IMR-90 (cell line): ENCODE results near the gene GRIK3. TPM values are rescaled to one million over a fixed set of nuclear protein-coding genes. Genes with fewer than 3 reads are reported as not detected.

Experiments used
- ATAC-seq: fragments of 200-7000 bp; cut with Tn5 transposase; 2 replicates; pipeline ENCODE4 v1.9.1; 2020; ENCODE audit warnings: low read depth, mild to moderate bottlenecking, moderate library complexity
- BruUV-seq: library from RNA; stranded (reverse); fragments of 400-500 nt; replicated peaks from 2 replicates; lab custom pipeline; 2021; lab: Mats Ljungman, UMichigan
- CTCF ChIA-PET: fragments of 300-600 bp; formaldehyde crosslinking; extraction: SDS; loops from one replicate; lab custom pipeline; 2021; ENCODE audit warnings: antibody characterized with exemption; lab: Yijun Ruan, JAX
- POLR2A ChIA-PET: fragments of 300-600 bp; sonication (Branson Sonifier 250); formaldehyde crosslinking; loops from one replicate; lab custom pipeline; 2022; ENCODE audit warnings: antibody characterized with exemption; ENCODE audit not compliant: unreplicated experiment; lab: Charles Lee
- DNase-seq: peaks from one replicate; pipeline ENCODE4 v3.0.0; 2013
- H2AFZ ChIP-seq: replicated peaks from 2 replicates; pipeline ENCODE3; 2013; ENCODE audit warnings: low read length, mild to moderate bottlenecking; ENCODE audit not compliant: poor library complexity
- H2AK5ac ChIP-seq: 2 replicates; pipeline ENCODE4 v1.6.1; 2013; ENCODE audit warnings: low read depth, low read length, inconsistent platforms
- H2AK9ac ChIP-seq: replicated peaks from 2 replicates; pipeline ENCODE3; 2013; ENCODE audit warnings: mild to moderate bottlenecking, low read depth, low read length, moderate library complexity; ENCODE audit not compliant: poor library complexity
- H2BK120ac ChIP-seq: 2 replicates; pipeline ENCODE4 v1.6.1; 2013; ENCODE audit warnings: low read depth, low read length, inconsistent platforms
- H2BK15ac ChIP-seq: 3 replicates; pipeline ENCODE4 v1.6.1; 2013; ENCODE audit warnings: low read depth, low read length, inconsistent platforms
- H2BK20ac ChIP-seq: 2 replicates; pipeline ENCODE4 v1.6.1; 2013; ENCODE audit warnings: low read depth, mild to moderate bottlenecking, inconsistent platforms, low read length, moderate library complexity
- H2BK5ac ChIP-seq: 2 replicates; pipeline ENCODE4 v1.6.1; 2013; ENCODE audit warnings: mild to moderate bottlenecking, low read depth, low read length, inconsistent platforms; ENCODE audit not compliant: poor library complexity, severe bottlenecking
- H3K14ac ChIP-seq: replicated peaks from 2 replicates; pipeline ENCODE4 v1.6.1; 2013; ENCODE audit warnings: low read depth, low read length, inconsistent platforms
- H3K18ac ChIP-seq: 2 replicates; pipeline ENCODE4 v1.6.1; 2013; ENCODE audit warnings: low read depth, low read length, control low read depth
- H3K23ac ChIP-seq: 2 replicates; pipeline ENCODE4 v1.6.1; 2013; ENCODE audit warnings: low read depth, low read length, inconsistent platforms
- H3K27ac ChIP-seq: 2 replicates; pipeline ENCODE4 v1.5.1; 2013; ENCODE audit warnings: mild to moderate bottlenecking, control low read depth, low read length; ENCODE audit not compliant: insufficient read depth
- H3K27me3 ChIP-seq: 2 replicates; pipeline ENCODE4 v1.6.1; 2013; ENCODE audit warnings: low read length; ENCODE audit not compliant: control insufficient read depth, insufficient read depth
- H3K36me3 ChIP-seq: 2 replicates; pipeline ENCODE4 v1.6.1; 2013; ENCODE audit warnings: low read length, mixed read lengths; ENCODE audit not compliant: control insufficient read depth, insufficient read depth
- H3K4ac ChIP-seq: 2 replicates; pipeline ENCODE4 v1.6.1; 2013; ENCODE audit warnings: low read depth, low read length, inconsistent platforms
- H3K4me1 ChIP-seq: 2 replicates; pipeline ENCODE4 v1.6.1; 2013; ENCODE audit warnings: low read length, mixed read lengths; ENCODE audit not compliant: control insufficient read depth, insufficient read depth
- H3K4me2 ChIP-seq: 2 replicates; pipeline ENCODE4 v1.6.1; 2013; ENCODE audit warnings: low read depth, mild to moderate bottlenecking, control low read depth, low read length, moderate library complexity
- H3K4me3 ChIP-seq: 2 replicates; pipeline ENCODE4 v1.5.1; 2013; ENCODE audit warnings: low read depth, mild to moderate bottlenecking, control low read depth, low read length, moderate library complexity; ENCODE audit not compliant: insufficient read depth
- H3K56ac ChIP-seq: 2 replicates; pipeline ENCODE4 v1.6.1; 2013; ENCODE audit warnings: low read length, inconsistent platforms; ENCODE audit not compliant: insufficient read depth; ENCODE audit errors: extremely low read depth
- H3K79me1 ChIP-seq, 2 experiments: 2 replicates each; pipeline ENCODE4 v1.6.1; 2013; ENCODE audit warnings: low read length in 2 of 2, inconsistent platforms in 1 of 2, low read depth in 1 of 2
- H3K9ac ChIP-seq: 2 replicates; pipeline ENCODE4 v1.6.1; 2013; ENCODE audit warnings: low read depth, low read length, control low read depth
- H3K9me1 ChIP-seq: 2 replicates; pipeline ENCODE4 v1.6.1; 2013; ENCODE audit warnings: low read length, inconsistent platforms; ENCODE audit not compliant: insufficient read depth
- H3K9me3 ChIP-seq: 2 replicates; pipeline ENCODE4 v1.6.1; 2013; ENCODE audit warnings: low read length; ENCODE audit not compliant: control insufficient read depth, insufficient read depth
- H4K20me1 ChIP-seq: 2 replicates; pipeline ENCODE4 v1.6.1; 2013; ENCODE audit warnings: low read length, inconsistent platforms; ENCODE audit not compliant: insufficient read depth
- H4K5ac ChIP-seq: 2 replicates; pipeline ENCODE4 v1.6.1; 2013; ENCODE audit warnings: mild to moderate bottlenecking, low read depth, low read length, control low read depth
- H4K8ac ChIP-seq, 2 experiments: 2 replicates each; pipeline ENCODE4 v1.6.1; 2013; ENCODE audit warnings: low read depth in 2 of 2, low read length in 2 of 2, control low read depth in 1 of 2, inconsistent platforms in 1 of 2
- H4K91ac ChIP-seq: 2 replicates; pipeline ENCODE4 v1.6.1; 2013; ENCODE audit warnings: low read depth, low read length, inconsistent platforms; ENCODE audit not compliant: insufficient read depth
- BHLHE40 ChIP-seq: fragments of 150-350 bp; IDR thresholded peaks from 2 replicates; pipeline ENCODE4 v1.6.1; 2016; ENCODE audit warnings: mild to moderate bottlenecking, low read depth, low read length
- CEBPB ChIP-seq: IDR thresholded peaks from 2 replicates; pipeline ENCODE4 v1.6.1; 2012; ENCODE audit warnings: low read depth, low read length, improper control_type of control experiment
- CTCF ChIP-seq: conservative IDR thresholded peaks from 2 replicates; pipeline ENCODE4 v1.5.1; 2012; ENCODE audit warnings: mild to moderate bottlenecking, low read depth, low read length, improper control_type of control experiment
- FOS ChIP-seq: fragments of 150-350 bp; IDR thresholded peaks from 2 replicates; pipeline ENCODE4 v1.6.1; 2016; ENCODE audit warnings: low read depth, low read length
- MAZ ChIP-seq: IDR thresholded peaks from 2 replicates; pipeline ENCODE4 v1.6.1; 2012; ENCODE audit warnings: low read depth, mild to moderate bottlenecking, low read length, improper control_type of control experiment, moderate library complexity, borderline replicate concordance
- MXI1 ChIP-seq: IDR thresholded peaks from 2 replicates; pipeline ENCODE4 v1.6.1; 2012; ENCODE audit warnings: low read depth, mild to moderate bottlenecking, low read length, moderate library complexity, borderline replicate concordance
- NFE2L2 ChIP-seq: fragments of 150-350 bp; IDR thresholded peaks from 2 replicates; pipeline ENCODE4 v1.6.1; 2016; ENCODE audit warnings: low read depth, mild to moderate bottlenecking, low read length
- POLR2A ChIP-seq: IDR thresholded peaks from 2 replicates; pipeline ENCODE4 v1.6.1; 2012; ENCODE audit warnings: mild to moderate bottlenecking, low read depth, low read length
- RCOR1 ChIP-seq: IDR thresholded peaks from 2 replicates; pipeline ENCODE4 v1.6.1; 2012; ENCODE audit warnings: mild to moderate bottlenecking, low read length, improper control_type of control experiment; ENCODE audit not compliant: insufficient replicate concordance
- RFX5 ChIP-seq: IDR thresholded peaks from 2 replicates; pipeline ENCODE4 v1.8.0; 2012; ENCODE audit warnings: low read depth, mild to moderate bottlenecking, low read length, moderate library complexity
- SMC3 ChIP-seq: fragments of 150-350 bp; IDR thresholded peaks from 2 replicates; pipeline ENCODE4 v1.6.1; 2016; ENCODE audit warnings: low read depth, mild to moderate bottlenecking, antibody characterized with exemption, low read length, moderate library complexity
- WGBS, 2 experiments: methylation state at CpG; one replicate each; pipeline versions ENCODE4 v1.1.5 to v1.1.7; 2013; ENCODE audit warnings: missing lambda C conversion rate in 2 of 2; ENCODE audit not compliant: insufficient read length in 1 of 2; ENCODE audit errors: extremely low coverage in 2 of 2; 5-methylcytosine and 5-hydroxymethylcytosine counted together
- dilution Hi-C: fragments of 300-500 bp; cut with HindIII; formaldehyde crosslinking; loops from one replicate; pipeline ENCODE4 v1.14.3; 2018; ENCODE audit warnings: low sequenced_read_pairs; ENCODE audit not compliant: unreplicated experiment
- in situ Hi-C: fragments of 300-500 bp; cut with MboI; formaldehyde crosslinking; loops from 3 replicates; pipeline ENCODE4 v1.14.3; 2019; ENCODE audit warnings: low sequenced_read_pairs, inconsistent platforms, mixed read lengths
- intact Hi-C: fragments of 100-400 bp; cut with micrococcal nuclease; formaldehyde crosslinking; loops from 2 replicates; pipeline ENCODE4 v1.10.0; 2022
- polyA plus RNA-seq, 3 experiments: library from polyadenylated mRNA; depleted of rRNA; stranded (reverse); fragments of >200 nt; gene quantifications; 2 replicates each; pipeline ENCODE4 v1.2.3, GENCODE V29; 2012; ENCODE audit warnings: low replicate concordance in 1 of 3
- total RNA-seq: library from RNA; depleted of rRNA; stranded (reverse); fragments of >200 nt; gene quantifications from 2 replicates; pipeline ENCODE4 v1.2.3, GENCODE V29; 2012

Gene GRIK3
- total and polyA plus RNA-seq, 2 of the 4 experiments (the other 2 are of a cell fraction) = not detected

GRCh38 chr1:36803868-36804570 is 230.3 kb downstream of the GRIK3 start:
- intact Hi-C loops = no loop called here
- ATAC-seq (no peak), DNase-seq (no peak)
- Histone ChIP-seq H3K18ac (no peak overlapping the region), H3K36me3 (no peaks in the 10 kb centered on the region), H3K23ac (no peak overlapping the region), H3K27me3 (no peaks in the 10 kb centered on the region), H3K4me2 (no peak overlapping the region), H3K79me1 (no peaks in the 10 kb centered on the region), H2AFZ (no peak overlapping the region), H4K20me1 (no peaks in the 10 kb centered on the region), H2BK20ac (no peak overlapping the region), H2AK5ac (no peak overlapping the region), H4K91ac (no peak overlapping the region), H4K5ac (no peak overlapping the region), H3K4me3 (no peak overlapping the region), H3K4me1 (no peaks in the 10 kb centered on the region), H3K9ac (no peak overlapping the region), H3K9me1 (no peaks in the 10 kb centered on the region), H3K9me3 (no peaks in the 10 kb centered on the region), H3K27ac (no peak overlapping the region), H3K14ac (no peak overlapping the region), H2AK9ac (no peak overlapping the region), H2BK5ac (no peak overlapping the region), H2BK120ac (no peak overlapping the region), H3K56ac (no peak overlapping the region), H3K4ac (no peak overlapping the region), H4K8ac (no peak overlapping the region), H2BK15ac (no peak overlapping the region)
- in situ Hi-C loops = no loop called here
- no TSS peak for BruUV-seq
- ChIA-PET CTCF (interaction anchor here (0.8 kb wide), 1 partner anchor 21 kb away, joined by 3 read pairs; no protein-coding TSS in a partner anchor), POLR2A (no interaction called here)
- dilution Hi-C loops = no loop called here
- no peak for TF ChIP-seq NFE2L2
- no peak for TF ChIP-seq CEBPB
- no peak for TF ChIP-seq CTCF
- TF ChIP-seq RFX5 = no peak
- TF ChIP-seq RCOR1 = no peak
- no peak for TF ChIP-seq POLR2A
- no peak for TF ChIP-seq MXI1
- no peak for TF ChIP-seq FOS
- no peak for TF ChIP-seq SMC3
- no peak for TF ChIP-seq MAZ
- TF ChIP-seq BHLHE40 = no peak
- WGBS, 2 experiments = no CpG with 5 or more reads among the region's 9 CpGs
